Measurements from ENCODE around the gene GCGR.

GCGR gene

DNA sequence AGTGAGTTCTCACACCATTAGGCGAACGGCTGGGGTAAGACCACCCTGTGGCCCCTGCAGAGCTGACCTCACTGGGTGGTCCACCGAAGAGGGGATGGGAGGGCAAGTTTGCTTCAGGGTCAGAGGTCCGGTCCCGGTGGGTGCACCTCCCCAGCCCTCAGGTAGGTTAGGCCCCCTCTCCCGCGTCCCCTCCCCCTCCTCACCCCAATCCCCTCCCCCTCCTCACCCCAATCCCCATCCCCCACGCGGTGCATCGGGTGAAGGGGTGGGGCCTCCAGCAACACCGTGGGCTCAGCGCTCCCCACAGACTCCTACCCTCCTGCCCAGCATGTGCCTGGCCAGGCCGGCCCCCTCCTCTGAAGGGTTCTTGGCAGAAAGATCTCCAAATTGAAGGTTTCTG is 15.8 kb downstream of the GCGR start:
- TF ChIP-seq GATA2 (IDR thresholded peaks at IDR 0.05; ENCODE audit: low read depth, low read length) (no peak), GATA3 (IDR thresholded peaks at IDR 0.05; ENCODE audit: low read depth, low read length) (no peak)

DNA sequence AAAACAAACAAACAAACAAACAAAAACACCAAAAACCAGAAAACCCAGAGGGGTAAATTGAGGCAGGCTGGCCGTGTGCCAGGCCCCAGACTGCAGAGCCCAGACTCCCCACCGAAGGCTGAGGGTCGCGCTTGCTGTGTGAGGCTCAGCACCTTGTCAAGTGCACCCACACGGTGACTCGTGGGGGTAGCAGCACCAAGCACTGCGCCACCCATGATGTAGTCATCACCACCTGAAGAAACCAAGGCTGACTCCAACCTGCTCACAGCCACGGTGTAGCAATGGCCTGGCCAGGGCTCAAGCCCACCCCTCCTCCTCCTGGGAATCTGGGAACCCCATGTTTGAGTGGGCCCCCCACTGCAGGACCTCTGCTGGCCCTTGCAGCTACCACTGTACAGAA is 17.2 kb downstream of the GCGR start:
- TF ChIP-seq GATA2 (IDR thresholded peaks at IDR 0.05; ENCODE audit: low read depth, low read length) (no peak), GATA3 (IDR thresholded peaks at IDR 0.05; ENCODE audit: low read depth, low read length) (no peak)

DNA sequence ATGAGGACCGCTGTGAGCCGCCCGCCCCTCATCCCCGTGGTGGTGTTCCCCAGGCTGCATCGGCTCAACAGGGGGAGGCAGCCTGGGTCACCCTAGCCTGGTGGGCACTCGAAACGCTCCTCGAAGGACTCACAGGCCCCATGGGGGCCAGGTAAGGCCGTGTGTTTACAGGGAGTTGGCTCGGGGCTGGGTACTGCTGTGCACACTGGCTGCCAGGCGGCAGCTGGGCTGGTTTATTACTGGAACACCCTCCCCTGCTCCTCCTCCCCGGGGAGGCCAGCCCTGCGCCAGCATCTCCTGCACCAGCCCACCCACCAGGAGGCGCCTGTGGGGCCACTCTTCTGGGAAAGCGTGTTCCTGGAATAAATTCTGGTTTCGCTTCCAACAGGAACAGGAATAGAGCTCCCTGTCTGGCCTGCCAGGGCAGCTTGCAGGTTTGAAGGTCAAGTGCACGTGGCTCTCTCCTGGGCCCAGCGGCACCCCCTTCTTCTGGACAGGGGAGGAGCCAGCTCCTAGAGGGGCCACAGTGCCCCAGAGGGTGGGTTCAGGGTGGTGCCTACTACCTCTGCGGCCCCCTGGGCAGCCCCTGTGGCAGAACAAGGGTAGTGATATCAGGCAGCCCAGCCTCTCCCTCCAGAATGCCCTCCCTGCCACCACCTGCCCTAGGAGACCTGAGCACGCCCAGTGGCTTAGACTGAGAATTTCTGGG is 17.8 kb downstream of the GCGR start:
- TF ChIP-seq GATA3 (IDR thresholded peaks at IDR 0.05; ENCODE audit: low read depth, low read length) (no peak), GATA2 (IDR thresholded peaks at IDR 0.05; ENCODE audit: low read depth, low read length) (no peak)

DNA sequence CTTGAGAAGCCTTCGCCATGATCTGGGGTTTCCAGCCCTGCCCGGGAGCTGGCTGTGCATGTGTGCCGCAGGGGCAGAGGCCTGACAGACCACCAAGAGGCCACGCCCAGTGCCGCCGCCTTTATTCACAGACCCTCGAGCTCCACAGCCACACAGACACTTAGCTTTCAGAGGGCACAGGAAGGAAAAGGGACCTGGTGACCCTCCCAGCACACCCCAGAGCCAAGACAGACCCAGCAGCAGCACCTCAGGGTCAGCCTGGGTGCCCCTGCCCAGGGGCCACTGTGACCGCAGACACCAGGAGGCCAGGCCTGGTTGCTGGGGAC is 18.3 kb downstream of the GCGR start:
- TF ChIP-seq GATA2 (IDR thresholded peaks at IDR 0.05; ENCODE audit: low read depth, low read length) = no peak

DNA sequence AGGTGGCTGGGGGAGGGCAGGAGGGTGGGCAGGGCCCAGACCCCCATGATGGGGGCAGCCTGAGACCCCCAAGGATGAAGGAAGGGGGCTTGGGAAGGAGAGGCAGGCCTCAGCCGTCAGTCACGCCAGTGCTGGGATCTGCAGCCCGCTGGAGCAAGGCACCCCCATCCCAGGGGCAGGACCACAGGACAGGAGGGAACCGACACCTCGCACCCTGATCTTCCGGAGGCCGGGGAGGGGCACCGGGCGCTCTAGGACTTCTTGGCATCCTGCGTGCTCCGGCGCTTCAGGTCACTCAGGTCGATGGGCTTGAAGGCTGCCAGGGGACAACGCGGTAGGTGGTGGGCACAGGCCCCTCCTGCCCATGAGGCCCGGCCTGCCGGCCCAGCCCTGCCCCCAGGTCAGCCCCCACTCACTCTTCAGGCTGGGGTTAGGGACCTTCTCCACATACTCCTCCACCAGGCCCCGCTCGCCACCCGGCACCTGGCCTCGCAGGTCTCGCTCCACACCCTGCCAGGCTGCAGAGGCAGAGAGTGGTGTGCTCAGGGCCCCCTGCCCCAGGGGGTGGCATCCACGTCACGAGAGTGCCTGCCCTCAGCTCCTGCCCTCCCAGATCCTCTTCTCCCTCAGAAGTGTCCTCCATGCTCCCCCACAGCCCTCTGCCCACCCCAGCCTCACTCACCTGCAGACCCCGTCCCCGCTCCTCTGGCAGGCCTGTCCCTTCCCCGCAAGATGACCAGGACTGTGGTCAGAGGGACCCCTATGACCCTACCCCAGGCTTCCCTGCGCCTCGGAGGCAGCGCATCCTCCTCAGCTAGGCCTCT is 19.3 kb downstream of the GCGR start:
- TF ChIP-seq GATA2 (IDR thresholded peaks at IDR 0.05; ENCODE audit: low read depth, low read length) (no peak), GATA3 (IDR thresholded peaks at IDR 0.05; ENCODE audit: low read depth, low read length) (no peak)

DNA sequence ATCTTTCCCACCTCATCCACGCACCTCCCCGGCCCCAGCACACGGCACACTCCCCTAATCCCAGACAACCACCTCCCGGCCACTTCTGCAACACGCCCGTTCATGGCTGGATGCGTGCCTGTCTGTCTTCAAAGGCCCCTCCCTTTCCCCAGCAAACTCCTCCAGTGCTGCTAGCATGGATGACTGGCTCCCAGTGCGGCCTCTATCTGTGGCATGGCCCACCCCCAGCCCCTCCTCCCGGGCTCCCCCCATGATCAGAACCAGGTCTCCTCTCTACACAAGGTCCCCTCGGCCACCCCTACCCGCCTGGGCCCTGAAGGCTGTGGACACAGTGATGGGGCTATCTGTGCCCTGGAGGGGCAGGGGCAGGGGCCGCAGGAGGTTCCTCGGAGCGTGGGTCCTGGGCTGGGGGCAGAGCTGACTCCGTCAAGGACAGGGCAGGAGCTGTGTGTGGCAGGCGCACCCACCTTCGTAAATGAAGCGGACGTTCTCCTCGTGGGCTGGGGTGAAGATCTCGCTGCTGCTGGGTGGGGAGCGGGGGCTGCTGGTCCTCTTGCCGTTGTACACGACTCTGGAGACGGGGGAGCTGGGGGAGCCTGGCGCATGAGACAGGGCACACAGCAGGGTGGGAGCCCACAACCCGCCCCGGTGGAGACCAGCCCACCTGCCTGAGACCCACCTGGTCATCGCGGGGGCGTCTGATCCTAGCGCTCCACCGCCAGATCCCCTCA is 20.0 kb downstream of the GCGR start:
- TF ChIP-seq GATA3 (IDR thresholded peaks at IDR 0.05; ENCODE audit: low read depth, low read length) = no peak
- no peak for TF ChIP-seq GATA2 (IDR thresholded peaks at IDR 0.05; ENCODE audit: low read depth, low read length)

DNA sequence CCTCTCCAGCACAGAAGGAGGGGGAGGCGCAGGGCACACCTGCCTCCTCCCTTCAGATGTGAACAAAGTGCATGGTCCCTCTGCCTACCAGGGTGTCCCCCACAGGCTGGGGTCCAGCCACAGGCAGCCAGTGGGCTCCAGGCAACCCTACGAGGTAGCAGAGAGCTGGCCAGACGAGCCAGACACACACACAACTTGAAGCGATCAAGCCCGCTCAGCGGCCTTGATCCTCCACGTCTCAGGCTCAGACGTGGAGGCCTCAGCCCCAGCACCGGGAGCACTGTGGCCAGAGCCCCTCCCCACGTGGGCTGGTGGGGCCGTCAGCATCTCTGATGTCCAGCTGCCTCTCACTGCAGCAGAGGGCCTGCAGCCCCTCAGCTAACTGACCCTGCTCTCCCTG is 20.6 kb downstream of the GCGR start:
- no peak for TF ChIP-seq GATA2 (IDR thresholded peaks at IDR 0.05; ENCODE audit: low read depth, low read length)
- no peak for TF ChIP-seq GATA3 (IDR thresholded peaks at IDR 0.05; ENCODE audit: low read depth, low read length)

DNA sequence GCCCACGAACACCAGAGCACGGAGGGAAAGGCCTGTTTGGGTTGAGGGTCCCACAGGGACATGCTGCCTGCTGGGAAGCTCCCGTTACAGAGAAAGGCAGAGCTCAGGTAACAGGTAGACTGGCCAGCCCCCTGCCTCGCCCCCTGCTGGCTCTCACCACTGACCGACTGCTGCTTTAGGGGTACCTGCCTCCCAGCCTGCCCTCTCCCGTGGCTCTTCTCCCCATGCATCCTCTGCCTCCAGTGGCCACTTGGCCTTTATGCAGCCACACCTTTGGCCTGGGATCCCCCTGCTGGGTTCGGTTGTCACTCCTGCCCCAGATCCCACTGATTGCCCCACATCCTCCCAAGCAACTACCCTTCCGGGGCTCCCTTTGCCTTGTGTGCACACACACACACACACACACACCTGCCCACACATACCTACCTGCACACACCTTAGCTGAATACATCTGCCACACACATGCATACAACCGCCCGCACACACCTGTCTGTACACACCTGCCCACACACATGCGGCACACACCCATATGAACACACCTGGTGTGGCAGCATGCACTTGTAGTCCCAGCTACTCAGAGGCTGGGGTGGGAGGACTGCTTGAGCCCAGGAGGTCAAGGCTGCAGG is 22.0 kb downstream of the GCGR start:
- TF ChIP-seq GATA3 (IDR thresholded peaks at IDR 0.05; ENCODE audit: low read depth, low read length) (no peak), GATA2 (IDR thresholded peaks at IDR 0.05; ENCODE audit: low read depth, low read length) (no peak)

DNA sequence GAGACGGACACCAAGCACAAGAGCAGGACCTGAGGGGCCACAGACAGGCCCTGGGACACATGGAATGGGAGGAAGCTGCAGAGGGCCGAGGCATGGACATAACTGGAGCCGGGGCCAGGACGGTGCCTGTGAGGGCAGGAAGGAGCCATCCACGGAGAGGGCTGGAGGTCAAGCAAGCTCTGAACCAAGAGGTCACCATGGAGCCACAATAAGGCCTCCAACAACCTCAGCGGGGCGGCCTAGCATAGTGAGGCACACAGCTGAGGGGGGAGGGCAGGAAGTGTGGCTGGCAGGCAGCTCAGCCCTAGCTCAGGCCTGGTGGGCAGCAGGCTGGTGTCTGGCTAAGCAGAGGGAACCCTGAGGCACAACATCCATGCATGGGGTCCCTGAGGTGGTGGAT is 24.7 kb downstream of the GCGR start:
- no peak for TF ChIP-seq GATA2 (IDR thresholded peaks at IDR 0.05; ENCODE audit: low read depth, low read length)
- TF ChIP-seq GATA3 (IDR thresholded peaks at IDR 0.05; ENCODE audit: low read depth, low read length) = no peak

DNA sequence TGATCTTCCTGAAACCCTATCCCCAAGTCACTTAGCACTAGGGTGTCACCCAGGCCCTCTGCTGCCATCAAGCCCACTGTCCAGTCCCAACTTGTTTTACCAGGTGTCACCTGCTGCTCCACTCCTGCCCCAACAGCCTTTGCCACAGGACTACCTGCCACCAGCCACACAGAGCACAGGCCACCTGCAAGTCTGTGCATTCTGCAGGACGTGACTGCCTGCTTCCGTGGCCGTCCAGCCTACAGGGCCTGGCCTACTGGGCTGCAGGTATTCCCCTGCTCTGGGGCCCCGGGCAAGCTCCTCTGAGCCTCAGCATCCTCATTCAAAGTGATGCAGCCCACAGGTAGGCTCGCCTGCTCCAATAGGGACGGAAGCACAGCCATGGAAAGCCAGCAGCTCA is 25.9 kb downstream of the GCGR start:
- TF ChIP-seq GATA2 (IDR thresholded peaks at IDR 0.05; ENCODE audit: low read depth, low read length) = no peak
- TF ChIP-seq GATA3 (IDR thresholded peaks at IDR 0.05; ENCODE audit: low read depth, low read length) = no peak

DNA sequence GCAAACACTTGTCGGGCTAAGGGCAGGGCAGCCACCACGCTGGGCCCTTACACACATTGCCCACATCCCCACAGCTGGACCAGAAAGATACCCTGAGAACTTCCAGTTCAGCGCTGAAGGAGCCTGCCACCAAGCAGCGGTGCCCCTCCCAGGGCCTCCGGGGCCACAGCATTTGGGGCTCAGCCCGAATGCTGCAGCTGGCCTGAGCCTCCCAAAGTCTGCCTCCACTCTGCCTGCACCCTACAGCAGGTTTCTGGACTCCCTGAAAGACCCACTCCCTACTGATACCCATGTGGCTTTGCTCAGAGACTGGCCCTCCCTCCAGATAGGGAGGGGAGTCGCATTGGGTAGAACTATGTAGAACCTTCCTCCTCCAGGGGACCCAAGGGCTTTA is 27.6 kb downstream of the GCGR start:
- TF ChIP-seq GATA2 (IDR thresholded peaks at IDR 0.05; ENCODE audit: low read depth, low read length) = no peak
- no peak for TF ChIP-seq GATA3 (IDR thresholded peaks at IDR 0.05; ENCODE audit: low read depth, low read length)

DNA sequence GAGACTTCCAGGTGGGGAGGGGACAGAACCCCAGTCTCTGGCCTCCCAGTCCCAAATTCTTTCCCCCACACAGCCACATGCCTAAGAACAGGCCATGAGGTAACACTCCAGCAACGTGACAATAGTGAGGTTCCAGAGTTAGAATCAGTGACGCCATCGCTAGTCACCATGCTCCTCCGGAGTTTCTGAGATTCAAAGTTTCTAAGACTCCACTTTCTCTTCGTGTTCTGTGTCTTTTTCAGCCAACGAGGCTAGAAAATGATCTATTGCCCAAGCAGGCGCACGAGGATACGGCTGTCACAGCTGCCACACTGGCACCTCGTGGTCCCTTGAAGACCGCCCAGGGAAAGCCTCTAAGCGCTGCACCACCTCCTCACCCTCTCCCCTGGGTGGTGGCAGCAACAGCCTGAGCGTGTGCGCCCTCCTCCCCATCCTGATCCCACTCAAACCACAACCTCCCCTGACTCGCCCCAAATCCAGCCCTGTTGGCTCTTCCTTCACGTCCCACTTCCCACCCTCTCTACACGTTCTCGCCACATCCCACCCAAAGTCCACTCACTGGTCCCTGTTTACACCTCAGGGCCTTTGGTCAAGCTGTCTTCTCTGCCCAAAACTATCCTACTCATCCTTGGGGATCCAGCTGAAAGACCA is 28.1 kb downstream of the GCGR start:
- TF ChIP-seq GATA3 (IDR thresholded peaks at IDR 0.05; ENCODE audit: low read depth, low read length) = no peak
- no peak for TF ChIP-seq GATA2 (IDR thresholded peaks at IDR 0.05; ENCODE audit: low read depth, low read length)

DNA sequence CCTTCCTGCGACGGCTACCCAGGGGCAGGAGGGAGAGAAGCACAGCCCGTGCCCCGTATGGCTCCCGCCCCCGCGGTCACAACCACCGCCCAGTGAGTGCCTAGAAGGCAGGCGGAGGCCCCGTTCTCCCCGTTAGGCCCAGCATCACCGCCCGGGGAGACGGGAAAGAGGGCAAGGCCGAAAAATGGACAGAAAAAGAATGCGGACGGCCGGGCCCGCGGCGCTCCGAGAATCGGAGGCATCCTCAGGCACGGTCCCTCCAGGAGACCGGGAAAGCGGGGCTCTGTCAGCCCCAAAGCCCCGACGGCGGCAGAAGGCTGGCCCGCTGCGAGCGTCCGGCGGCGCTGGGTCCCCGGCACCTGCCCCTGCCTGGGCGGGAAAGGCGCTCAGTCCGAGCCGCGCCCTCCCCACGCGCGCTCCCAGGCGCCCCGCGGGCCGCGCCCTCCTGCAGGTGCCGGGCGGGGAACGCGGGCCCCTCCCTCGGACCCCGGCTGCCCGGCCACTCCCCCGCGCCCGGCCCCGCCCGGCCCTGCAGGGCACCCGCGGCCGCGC is 28.7 kb downstream of the GCGR start:
- TF ChIP-seq GATA2 (IDR thresholded peaks at IDR 0.05; ENCODE audit: low read depth, low read length) (no peak), GATA3 (IDR thresholded peaks at IDR 0.05; ENCODE audit: low read depth, low read length) (no peak)

Measured in SH-SY5Y (cell line).